Measurements from ENCODE around the gene KCNQ1. TPM values are rescaled to one million over a fixed set of nuclear protein-coding genes. Genes with fewer than 3 reads are reported as not detected.

KCNQ1 gene
- total RNA-seq, 1 donor from 2014 or later: 8.5 TPM

DNA sequence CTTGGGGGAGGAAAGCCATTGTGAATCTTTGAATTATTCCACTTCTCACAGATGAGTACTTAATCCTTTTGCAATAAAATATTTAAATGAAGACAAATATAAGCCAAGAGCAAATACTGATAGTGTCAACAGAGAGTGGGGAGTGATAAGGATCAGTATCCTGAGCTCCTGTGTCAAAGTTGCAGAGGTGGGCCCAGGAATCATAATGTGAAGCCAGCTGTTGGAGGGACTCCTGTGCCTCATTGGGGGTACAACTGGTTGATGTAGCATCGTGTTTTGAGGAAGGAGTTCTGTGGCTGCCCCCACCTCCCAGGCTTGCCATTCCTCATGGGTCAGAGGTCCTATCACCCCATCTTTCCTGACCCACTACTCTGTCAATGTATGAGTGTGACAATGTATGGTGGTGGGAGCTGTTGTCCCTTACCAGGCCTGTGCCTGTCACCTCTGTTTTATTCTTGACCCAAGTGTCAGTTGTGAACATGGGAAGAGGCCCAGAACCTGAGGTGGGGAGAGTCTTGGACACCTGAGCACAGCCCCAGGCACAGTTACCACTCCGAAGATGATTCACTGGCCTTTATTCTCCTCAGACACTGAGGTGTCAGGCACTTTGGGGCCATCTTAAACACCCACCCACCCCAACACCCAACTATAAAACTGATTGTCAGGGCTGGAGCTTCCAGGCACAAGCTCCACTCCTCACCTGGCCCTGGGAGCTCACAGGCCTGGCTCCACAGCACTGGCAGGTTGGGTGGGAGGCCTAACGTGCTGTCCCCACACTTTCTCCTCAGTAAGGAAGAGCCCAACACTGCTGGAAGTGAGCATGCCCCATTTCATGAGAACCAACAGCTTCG lies 216.6 kb downstream of the KCNQ1 start:
- Mint-ChIP-seq H3K4me1 (peaks cover 12% of the 10 kb centered on the region), H3K4me3 (no peak overlapping the region), H3K27me3 (ENCODE audit: low read depth) (no peaks in the 10 kb centered on the region), H3K9me3 (peaks cover 35% of the 10 kb centered on the region), H3K36me3 (peaks cover 72% of the 10 kb centered on the region), H3K27ac (no peak overlapping the region)
- no peak for DNase-seq (ENCODE audit: low spot score in 2 of 2, unreplicated experiment in 2 of 2)
- TF ChIP-seq, protein P1, sequence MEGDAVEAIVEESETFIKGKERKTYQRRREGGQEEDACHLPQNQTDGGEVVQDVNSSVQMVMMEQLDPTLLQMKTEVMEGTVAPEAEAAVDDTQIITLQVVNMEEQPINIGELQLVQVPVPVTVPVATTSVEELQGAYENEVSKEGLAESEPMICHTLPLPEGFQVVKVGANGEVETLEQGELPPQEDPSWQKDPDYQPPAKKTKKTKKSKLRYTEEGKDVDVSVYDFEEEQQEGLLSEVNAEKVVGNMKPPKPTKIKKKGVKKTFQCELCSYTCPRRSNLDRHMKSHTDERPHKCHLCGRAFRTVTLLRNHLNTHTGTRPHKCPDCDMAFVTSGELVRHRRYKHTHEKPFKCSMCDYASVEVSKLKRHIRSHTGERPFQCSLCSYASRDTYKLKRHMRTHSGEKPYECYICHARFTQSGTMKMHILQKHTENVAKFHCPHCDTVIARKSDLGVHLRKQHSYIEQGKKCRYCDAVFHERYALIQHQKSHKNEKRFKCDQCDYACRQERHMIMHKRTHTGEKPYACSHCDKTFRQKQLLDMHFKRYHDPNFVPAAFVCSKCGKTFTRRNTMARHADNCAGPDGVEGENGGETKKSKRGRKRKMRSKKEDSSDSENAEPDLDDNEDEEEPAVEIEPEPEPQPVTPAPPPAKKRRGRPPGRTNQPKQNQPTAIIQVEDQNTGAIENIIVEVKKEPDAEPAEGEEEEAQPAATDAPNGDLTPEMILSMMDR (IDR thresholded peaks at IDR 0.05; ENCODE audit: unreplicated experiment): no peak

GRCh38 chr11:2662024-2662312 lies 217.2 kb downstream of the KCNQ1 start:
- no peaks in the 10 kb centered on the region for H3K27me3 Mint-ChIP-seq (ENCODE audit: low read depth)
- H3K27ac Mint-ChIP-seq: no peak overlapping the region
- no peak for DNase-seq (ENCODE audit: low spot score in 2 of 2, unreplicated experiment in 2 of 2)
- H3K4me3 Mint-ChIP-seq: no peak overlapping the region
- H3K9me3 Mint-ChIP-seq: peaks cover 31% of the 10 kb centered on the region
- H3K36me3 Mint-ChIP-seq: peaks cover 67% of the 10 kb centered on the region
- TF ChIP-seq, protein P1 (IDR thresholded peaks at IDR 0.05; ENCODE audit: unreplicated experiment): no peak
- peaks cover 12% of the 10 kb centered on the region for H3K4me1 Mint-ChIP-seq

- Mint-ChIP-seq H3K4me3 (no peak overlapping the region), H3K4me1 (peaks cover 12% of the 10 kb centered on the region), H3K27ac (no peak overlapping the region), H3K36me3 (peaks cover 60% of the 10 kb centered on the region), H3K9me3 (peaks cover 29% of the 10 kb centered on the region), H3K27me3 (ENCODE audit: low read depth) (no peaks in the 10 kb centered on the region)
- TF ChIP-seq, protein P1 (IDR thresholded peaks at IDR 0.05; ENCODE audit: unreplicated experiment): no peak
- no peak for DNase-seq (ENCODE audit: low spot score in 2 of 2, unreplicated experiment in 2 of 2)
Observed at GRCh38 chr11:2662430-2663299, 217.9 kb downstream of the KCNQ1 start.

- H3K36me3 Mint-ChIP-seq: peaks cover 61% of the 10 kb centered on the region
- H3K9me3 Mint-ChIP-seq: peaks cover 26% of the 10 kb centered on the region
- no peaks in the 10 kb centered on the region for H3K27me3 Mint-ChIP-seq (ENCODE audit: low read depth)
- no peak for DNase-seq (ENCODE audit: low spot score in 2 of 2, unreplicated experiment in 2 of 2)
- H3K4me3 Mint-ChIP-seq: no peak overlapping the region
- TF ChIP-seq, protein P1 (IDR thresholded peaks at IDR 0.05; ENCODE audit: unreplicated experiment): no peak
- peaks cover 12% of the 10 kb centered on the region for H3K4me1 Mint-ChIP-seq
- no peak overlapping the region for H3K27ac Mint-ChIP-seq
Observed at GRCh38 chr11:2663506-2663905, 218.7 kb downstream of the KCNQ1 start.

DNA sequence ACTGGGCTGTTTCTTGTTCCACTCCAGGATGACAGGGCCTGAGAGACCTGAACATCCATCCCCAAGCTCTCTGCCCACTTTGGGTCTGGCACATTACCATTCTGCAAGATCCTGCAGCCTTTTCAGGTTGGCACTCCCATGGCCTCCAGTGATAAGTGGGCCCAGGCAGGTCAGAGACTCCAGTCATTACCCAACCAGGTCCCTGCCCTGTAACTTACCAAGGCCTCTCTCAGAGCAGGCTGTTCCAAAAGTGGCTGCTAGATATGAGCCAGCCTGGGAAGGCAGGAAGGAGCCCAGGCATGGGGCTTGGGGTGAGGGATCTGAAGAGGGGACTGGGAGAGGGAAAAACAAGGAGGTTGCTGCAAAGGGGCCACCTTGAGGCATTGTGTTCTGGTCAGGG lies 219.1 kb downstream of the KCNQ1 start:
- no peaks in the 10 kb centered on the region for H3K27me3 Mint-ChIP-seq (ENCODE audit: low read depth)
- H3K4me3 Mint-ChIP-seq: no peak overlapping the region
- TF ChIP-seq, protein P1 (IDR thresholded peaks at IDR 0.05; ENCODE audit: unreplicated experiment): no peak
- peaks cover 22% of the 10 kb centered on the region for H3K9me3 Mint-ChIP-seq
- H3K4me1 Mint-ChIP-seq: peaks cover 12% of the 10 kb centered on the region
- H3K36me3 Mint-ChIP-seq: peaks cover 61% of the 10 kb centered on the region
- no peak overlapping the region for H3K27ac Mint-ChIP-seq
- DNase-seq (ENCODE audit: low spot score in 2 of 2, unreplicated experiment in 2 of 2): no peak
